T-helper 22 cell (primary cell): ENCODE data around the gene CLN6.

Experiments used
- DNase-seq: peaks from one replicate; pipeline ENCODE4 v3.0.0-alpha.2; 2020; ENCODE audit warnings: low read depth

CLN6 gene

DNA sequence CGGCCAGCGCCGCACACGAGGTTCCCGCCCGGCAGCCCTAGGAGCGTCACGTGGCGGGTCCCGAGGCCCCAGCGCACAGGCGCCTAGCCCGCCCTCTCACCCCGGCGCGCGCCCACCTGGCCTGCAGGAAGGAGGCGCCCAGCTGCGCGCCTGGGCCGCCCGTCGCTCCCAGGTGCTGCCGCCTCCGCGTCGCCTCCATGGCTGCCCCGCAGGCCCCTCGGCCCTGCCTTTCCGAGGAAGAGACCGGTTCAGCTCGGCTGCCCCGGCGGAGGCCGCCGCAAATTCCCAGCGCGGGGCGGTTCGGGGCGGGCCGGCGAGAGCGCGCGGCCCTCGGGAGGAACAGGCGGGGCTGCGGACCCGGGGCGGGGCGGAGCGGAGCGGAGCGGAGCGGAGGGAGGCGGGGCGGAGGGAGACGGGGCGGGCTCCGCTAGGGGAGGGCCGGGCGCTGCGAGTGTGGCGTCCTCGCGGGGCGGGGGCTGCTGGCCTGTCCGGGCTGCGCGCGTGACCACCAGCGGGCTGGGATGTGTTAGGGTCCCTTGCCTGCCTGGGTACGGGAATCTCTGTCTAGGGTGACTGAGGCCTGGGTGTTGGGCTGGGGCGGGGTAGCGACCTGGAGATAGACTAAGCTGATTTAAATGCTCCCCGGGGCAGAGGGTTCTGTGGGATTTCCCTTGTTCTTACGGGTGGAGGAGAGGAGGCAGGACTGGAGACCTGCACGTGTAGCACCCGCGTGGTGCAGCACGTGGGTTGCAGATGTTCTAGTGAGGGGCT, at the start of gene CLN6:
TSS of gene CLN6 (minus strand) at position 343 of the 771 bp plus-strand sequence. CDS start at position 199, 144 bp downstream.
- peak; percentile 67 for DNase-seq

GRCh38 chr15:68278595-68279405, 49.3 kb upstream of the CLN6 start:
- DNase-seq, result no peak

- DNase-seq, result no peak
These were observed 48.7 kb upstream of the CLN6 start for GRCh38 chr15:68278345-68278594.

DNA sequence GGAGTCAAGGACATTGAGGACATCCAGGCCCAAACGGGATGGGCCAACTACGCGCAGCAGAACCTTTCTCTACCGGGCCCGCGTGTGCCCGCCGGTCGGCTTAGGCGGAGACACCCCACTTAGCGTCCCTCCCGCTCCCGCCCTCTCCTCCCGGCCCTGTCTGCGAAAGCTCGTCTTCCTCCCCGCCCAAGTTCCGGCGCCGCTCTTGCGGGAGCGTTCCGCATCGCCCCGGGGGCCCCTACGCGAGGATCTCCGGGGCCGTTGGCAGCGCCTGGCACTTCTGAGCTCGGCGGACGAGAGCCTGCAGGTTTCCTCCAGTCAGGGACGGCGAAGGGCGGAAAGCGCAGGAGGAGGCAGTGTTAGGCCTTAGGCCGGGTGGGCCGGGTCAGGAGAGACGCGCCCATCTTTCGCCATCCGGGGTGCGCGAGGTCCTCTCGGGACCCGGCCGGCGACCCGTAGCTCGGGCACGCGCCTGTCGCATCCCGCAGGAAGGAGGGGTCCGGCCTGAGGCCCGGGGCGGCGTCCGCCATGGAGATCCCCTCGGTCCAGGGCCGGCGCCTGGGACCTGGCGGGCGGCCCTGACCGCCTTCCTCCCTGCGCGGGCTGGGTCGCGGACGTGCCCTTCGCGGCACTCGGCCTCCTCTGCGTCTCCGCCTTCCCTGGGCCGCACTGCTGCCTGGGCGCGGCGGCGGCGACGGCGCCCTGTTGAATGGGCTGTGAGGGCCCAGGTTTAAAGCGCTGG, 48.2 kb upstream of the CLN6 start, which contains the start of gene FEM1B:
TSS of gene FEM1B (plus strand) at position 143 of the 742 bp plus-strand sequence. CDS start 673 bp downstream, outside the sequence.
- peak; percentile 83 for DNase-seq

DNA sequence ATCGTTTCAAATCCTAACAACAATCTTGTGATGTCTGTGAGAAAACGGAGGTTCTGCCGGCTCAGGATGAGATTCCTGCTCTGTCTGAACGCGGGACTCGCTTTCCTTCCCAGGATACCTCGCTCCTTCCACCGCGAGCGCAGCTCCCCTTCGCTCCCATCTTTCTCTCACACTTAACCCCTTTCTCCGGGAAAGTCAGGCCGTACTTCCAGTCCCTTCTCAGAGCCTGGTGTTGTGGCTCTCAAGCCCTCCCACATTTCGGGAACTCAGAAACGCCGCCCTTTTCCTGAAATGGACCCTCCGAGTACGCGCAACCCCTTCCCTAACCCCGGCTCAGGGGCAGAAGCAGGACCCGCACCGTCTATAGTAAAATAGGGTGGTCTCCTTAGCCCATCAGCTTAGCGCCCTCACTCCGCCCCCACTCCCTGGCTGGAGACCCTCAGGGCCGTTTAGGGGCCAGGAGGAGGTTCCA, 47.6 kb upstream of the CLN6 start:
- DNase-seq, result no peak

GRCh38 chr15:68276668-68277067, 47.1 kb upstream of the CLN6 start:
- no peak for DNase-seq

- no peak for DNase-seq
These were observed 45.7 kb upstream of the CLN6 start for GRCh38 chr15:68275165-68275746.

- DNase-seq, result no peak
These were observed 44.8 kb upstream of the CLN6 start for GRCh38 chr15:68274201-68274848.

DNA sequence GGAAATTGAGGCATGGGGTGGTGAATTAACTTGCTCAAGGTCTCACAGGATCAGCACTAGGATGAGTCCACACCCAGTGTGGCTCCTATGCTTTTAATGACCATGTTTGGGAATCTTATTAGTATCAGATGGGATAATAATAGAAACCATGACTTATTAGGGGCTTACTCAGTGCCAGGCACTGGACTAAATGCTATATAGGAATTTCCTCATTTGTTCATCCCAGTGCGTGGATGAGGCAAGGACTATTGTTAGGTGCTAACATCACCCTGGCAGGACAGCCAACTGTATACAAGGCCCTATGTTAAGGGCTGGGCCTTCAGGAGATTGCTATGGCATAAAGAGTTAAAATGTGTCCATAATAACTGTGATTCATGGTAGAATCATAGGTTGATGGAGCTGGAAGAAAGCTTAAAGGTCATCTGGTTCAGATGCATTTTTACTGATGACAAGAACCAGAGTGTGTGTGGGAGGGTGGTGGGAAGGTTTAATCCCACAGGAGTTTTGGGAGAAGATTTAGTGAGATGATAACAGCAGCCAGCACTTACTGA, 43.3 kb upstream of the CLN6 start:
- no peak for DNase-seq

- no peak for DNase-seq
These were observed 42.4 kb upstream of the CLN6 start for GRCh38 chr15:68271854-68272471.

GRCh38 chr15:68268405-68268804, 38.9 kb upstream of the CLN6 start:
- no peak for DNase-seq

DNA sequence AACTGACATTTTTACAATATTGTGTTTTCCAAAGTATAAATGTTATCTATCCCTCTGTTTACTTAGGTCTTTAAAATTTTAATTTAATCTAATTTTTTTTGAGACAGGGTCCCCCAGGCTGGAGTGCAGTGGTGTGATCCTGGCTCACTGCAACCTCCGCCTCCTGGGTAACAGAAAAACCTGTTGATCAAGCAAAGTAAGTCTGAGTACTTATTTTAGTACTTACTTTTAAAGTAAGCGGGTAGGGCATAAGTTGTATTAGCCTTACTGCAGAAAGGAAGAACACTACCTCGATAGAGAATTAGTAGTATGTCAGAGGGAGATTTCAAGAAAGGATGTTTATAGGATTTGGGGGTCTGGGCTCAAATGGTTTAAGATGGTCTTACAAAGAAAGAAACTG, 36.1 kb upstream of the CLN6 start:
- no peak for DNase-seq

DNA sequence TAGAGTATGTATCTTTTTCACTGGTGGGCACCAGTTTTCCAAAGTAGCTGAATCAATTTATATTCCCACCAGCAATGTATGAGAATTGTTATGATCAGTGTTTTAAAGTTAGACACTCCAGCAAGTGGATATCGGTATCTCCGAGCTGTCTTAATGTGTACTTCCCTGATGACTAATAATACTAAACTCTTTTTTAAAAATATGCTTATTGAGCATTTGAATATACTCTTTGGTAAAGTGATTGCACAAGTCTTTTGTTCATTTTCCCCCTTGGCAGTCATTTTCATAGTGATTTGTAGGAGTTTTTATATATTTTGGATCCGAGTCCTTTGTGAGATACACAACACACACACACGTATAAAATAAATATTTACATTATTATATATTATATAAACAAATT, 35.6 kb upstream of the CLN6 start:
- no peak for DNase-seq

GRCh38 chr15:68264282-68264681, 34.8 kb upstream of the CLN6 start:
- no peak for DNase-seq

- DNase-seq, result no peak
These were observed 33.2 kb upstream of the CLN6 start for GRCh38 chr15:68262514-68263356.

- DNase-seq, result no peak
These were observed 32.5 kb upstream of the CLN6 start for GRCh38 chr15:68261980-68262379.

DNA sequence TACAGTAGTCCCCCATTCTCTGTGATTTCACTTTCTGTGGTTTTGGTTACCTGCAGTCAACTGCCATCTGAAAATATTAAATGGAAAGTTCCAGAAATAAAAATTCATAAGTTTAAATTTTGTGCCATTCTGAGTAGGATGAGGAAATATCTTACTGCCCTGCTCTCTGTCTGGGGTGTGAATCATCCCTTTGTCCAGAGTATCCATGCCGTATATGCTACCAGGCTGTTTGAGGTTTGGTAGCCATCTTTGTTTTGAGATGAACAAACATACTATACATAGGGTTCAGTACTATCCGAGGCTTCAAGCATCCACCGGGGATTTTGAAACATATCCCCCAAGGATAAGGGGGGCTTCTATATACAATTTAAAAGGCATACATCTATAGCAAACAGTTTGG, 31.7 kb upstream of the CLN6 start:
- no peak for DNase-seq

DNA sequence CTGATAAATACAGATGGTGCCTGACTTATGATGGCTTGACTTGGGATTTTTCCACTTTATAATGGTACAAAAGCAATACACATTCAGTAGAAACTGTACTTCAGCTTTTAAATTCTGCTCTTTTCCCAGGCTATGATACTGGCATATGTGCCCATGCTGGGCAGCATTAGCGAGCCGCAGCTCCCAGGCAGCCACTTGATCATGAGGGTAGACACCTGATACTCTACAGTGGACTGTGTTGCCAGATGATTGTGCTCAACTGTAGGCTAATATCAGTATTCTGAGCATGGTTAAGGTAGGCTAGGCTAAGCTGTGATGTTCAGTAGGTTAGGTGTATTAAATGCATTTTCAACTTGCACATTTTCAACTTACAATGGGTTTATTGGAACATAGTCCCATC, 30.4 kb upstream of the CLN6 start:
- DNase-seq, result no peak

DNA sequence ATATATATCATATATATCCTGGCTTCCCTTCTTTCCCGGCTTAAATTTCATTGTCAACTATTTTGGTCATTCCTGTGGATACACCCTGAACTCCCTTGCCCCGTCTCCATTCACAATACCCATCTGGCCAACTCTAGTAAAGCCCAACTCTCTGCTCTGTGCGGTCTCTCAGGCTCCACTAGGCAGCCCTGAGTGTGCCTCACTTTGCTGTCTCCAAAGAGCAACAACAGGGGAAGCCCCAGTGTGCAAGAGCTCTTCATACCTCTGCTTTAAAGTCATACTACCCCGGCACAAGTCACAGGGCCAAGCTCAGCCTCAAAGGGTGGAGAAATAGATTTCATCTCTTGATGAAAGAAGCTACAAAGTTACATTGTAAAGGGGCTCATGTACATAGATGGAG, 29.2 kb upstream of the CLN6 start:
- DNase-seq, result no peak
